ENCODE results near the gene SLCO2B1.

Gene SLCO2B1

GRCh38 chr11:75203138-75203537, 52.2 kb downstream of the SLCO2B1 start:
- no peaks in the 10 kb centered on the region for H3K79me2 ChIP-seq (ENCODE audit: control insufficient read depth, insufficient read depth, low read length, unreplicated experiment)
- H3K27me3 ChIP-seq (ENCODE audit: insufficient read depth, low read length): peaks cover 48% of the 10 kb centered on the region
- no peak overlapping the region for H3K4me3 ChIP-seq (ENCODE audit: low read depth, low read length)
- H3K4me1 ChIP-seq (ENCODE audit: control insufficient read depth, insufficient read depth, low read length, unreplicated experiment): no peaks in the 10 kb centered on the region
- no peak overlapping the region for H3K27ac ChIP-seq (ENCODE audit: low read depth, low read length)
- H2AFZ ChIP-seq (ENCODE audit: low read length, unreplicated experiment): no peak overlapping the region
- H3K36me3 ChIP-seq (ENCODE audit: insufficient read depth, low read length): no peaks in the 10 kb centered on the region

DNA sequence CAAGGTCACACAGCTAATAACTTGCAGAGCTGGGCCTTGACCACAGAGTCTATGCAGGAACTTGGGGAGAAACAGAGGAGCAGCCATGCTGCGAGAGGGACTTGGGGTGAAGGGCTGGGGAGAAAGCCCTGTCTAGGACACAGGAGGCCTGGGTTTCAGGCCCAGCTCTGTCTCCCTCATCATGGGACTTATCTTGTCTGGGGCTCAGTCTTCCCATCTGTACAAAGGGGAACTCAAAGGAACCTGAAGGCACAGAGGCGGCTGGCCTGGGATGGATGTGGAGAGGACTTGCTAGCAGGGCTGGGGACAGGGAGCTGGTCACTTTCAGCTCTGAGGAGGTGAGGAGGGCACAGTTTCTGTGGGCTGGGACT, 52.7 kb downstream of the SLCO2B1 start:
- Histone ChIP-seq H3K4me3 (ENCODE audit: low read depth, low read length) (no peak overlapping the region), H3K79me2 (ENCODE audit: control insufficient read depth, insufficient read depth, low read length, unreplicated experiment) (no peaks in the 10 kb centered on the region), H3K36me3 (ENCODE audit: insufficient read depth, low read length) (no peaks in the 10 kb centered on the region), H3K27ac (ENCODE audit: low read depth, low read length) (no peak overlapping the region), H3K4me1 (ENCODE audit: control insufficient read depth, insufficient read depth, low read length, unreplicated experiment) (no peaks in the 10 kb centered on the region), H3K27me3 (ENCODE audit: insufficient read depth, low read length) (peaks cover 52% of the 10 kb centered on the region), H2AFZ (ENCODE audit: low read length, unreplicated experiment) (no peak overlapping the region)

- H3K4me3 ChIP-seq (ENCODE audit: low read depth, low read length): no peak overlapping the region
- H3K27ac ChIP-seq (ENCODE audit: low read depth, low read length): no peak overlapping the region
- no peaks in the 10 kb centered on the region for H3K4me1 ChIP-seq (ENCODE audit: control insufficient read depth, insufficient read depth, low read length, unreplicated experiment)
- H3K36me3 ChIP-seq (ENCODE audit: insufficient read depth, low read length): no peaks in the 10 kb centered on the region
- no peaks in the 10 kb centered on the region for H3K79me2 ChIP-seq (ENCODE audit: control insufficient read depth, insufficient read depth, low read length, unreplicated experiment)
- H2AFZ ChIP-seq (ENCODE audit: low read length, unreplicated experiment): no peak overlapping the region
- H3K27me3 ChIP-seq (ENCODE audit: insufficient read depth, low read length): peaks cover 54% of the 10 kb centered on the region
Measured at GRCh38 chr11:75204012-75204674, 53.2 kb downstream of the SLCO2B1 start.

GRCh38 chr11:75204685-75205563, 54.0 kb downstream of the SLCO2B1 start:
- no peaks in the 10 kb centered on the region for H3K4me1 ChIP-seq (ENCODE audit: control insufficient read depth, insufficient read depth, low read length, unreplicated experiment)
- no peak overlapping the region for H3K4me3 ChIP-seq (ENCODE audit: low read depth, low read length)
- peaks cover 54% of the 10 kb centered on the region for H3K27me3 ChIP-seq (ENCODE audit: insufficient read depth, low read length)
- no peak overlapping the region for H2AFZ ChIP-seq (ENCODE audit: low read length, unreplicated experiment)
- H3K79me2 ChIP-seq (ENCODE audit: control insufficient read depth, insufficient read depth, low read length, unreplicated experiment): no peaks in the 10 kb centered on the region
- H3K27ac ChIP-seq (ENCODE audit: low read depth, low read length): no peak overlapping the region
- H3K36me3 ChIP-seq (ENCODE audit: insufficient read depth, low read length): no peaks in the 10 kb centered on the region

- no peaks in the 10 kb centered on the region for H3K79me2 ChIP-seq (ENCODE audit: control insufficient read depth, insufficient read depth, low read length, unreplicated experiment)
- no peak overlapping the region for H3K27ac ChIP-seq (ENCODE audit: low read depth, low read length)
- H2AFZ ChIP-seq (ENCODE audit: low read length, unreplicated experiment): no peak overlapping the region
- no peak overlapping the region for H3K4me3 ChIP-seq (ENCODE audit: low read depth, low read length)
- H3K27me3 ChIP-seq (ENCODE audit: insufficient read depth, low read length): peaks cover 53% of the 10 kb centered on the region
- no peaks in the 10 kb centered on the region for H3K36me3 ChIP-seq (ENCODE audit: insufficient read depth, low read length)
- H3K4me1 ChIP-seq (ENCODE audit: control insufficient read depth, insufficient read depth, low read length, unreplicated experiment): no peaks in the 10 kb centered on the region
Measured at GRCh38 chr11:75205564-75206020, 54.7 kb downstream of the SLCO2B1 start.

DNA sequence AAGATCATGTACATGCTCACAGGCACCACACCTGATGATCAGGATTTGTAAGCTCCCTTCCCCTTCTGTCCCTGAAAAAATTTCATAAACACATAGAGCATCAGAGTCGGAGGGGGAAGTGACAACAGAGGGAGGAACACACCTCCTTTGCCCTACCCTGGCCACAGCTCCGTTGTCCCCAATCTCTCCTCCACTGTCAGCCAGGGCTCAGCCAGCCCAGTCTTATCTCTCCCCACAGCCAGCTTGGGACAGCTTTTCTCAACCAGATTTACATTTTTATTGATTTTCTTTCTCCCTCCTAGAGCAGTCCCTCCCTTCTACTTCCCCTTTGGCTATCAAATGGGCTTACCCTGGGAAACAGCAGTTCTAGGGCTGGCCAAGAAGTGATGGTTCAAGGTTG, 57.5 kb downstream of the SLCO2B1 start:
- Histone ChIP-seq H3K79me2 (ENCODE audit: control insufficient read depth, insufficient read depth, low read length, unreplicated experiment) (no peaks in the 10 kb centered on the region), H3K36me3 (ENCODE audit: insufficient read depth, low read length) (no peaks in the 10 kb centered on the region), H3K27ac (ENCODE audit: low read depth, low read length) (no peak overlapping the region), H3K27me3 (ENCODE audit: insufficient read depth, low read length) (peaks cover 67% of the 10 kb centered on the region), H3K4me1 (ENCODE audit: control insufficient read depth, insufficient read depth, low read length, unreplicated experiment) (no peaks in the 10 kb centered on the region), H3K4me3 (ENCODE audit: low read depth, low read length) (no peak overlapping the region), H2AFZ (ENCODE audit: low read length, unreplicated experiment) (no peak overlapping the region)

- no peaks in the 10 kb centered on the region for H3K79me2 ChIP-seq (ENCODE audit: control insufficient read depth, insufficient read depth, low read length, unreplicated experiment)
Measured at GRCh38 chr11:75212411-75212810, 61.5 kb downstream of the SLCO2B1 start.

DNA sequence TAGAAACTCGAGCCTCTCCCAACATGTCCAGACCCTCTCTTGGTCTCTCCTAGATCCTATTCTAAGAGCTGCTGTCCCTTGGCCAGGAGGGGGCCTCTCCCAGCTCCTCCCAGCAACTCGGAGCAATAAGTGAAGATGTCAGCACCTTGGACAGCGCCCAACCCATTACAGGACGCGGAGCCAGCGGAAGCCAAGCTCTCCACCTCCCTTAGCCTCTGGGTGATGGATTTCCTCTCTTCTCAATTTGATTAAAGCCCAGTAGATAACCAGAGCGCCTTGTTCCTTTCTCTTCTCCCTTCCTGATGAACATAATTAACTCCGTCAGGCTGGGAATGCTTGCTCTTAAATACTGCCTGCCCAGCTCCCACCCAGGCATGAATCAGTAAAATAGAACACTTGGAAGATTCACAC, 63.5 kb downstream of the SLCO2B1 start:
- no peak overlapping the region for H2AFZ ChIP-seq (ENCODE audit: low read length, unreplicated experiment)
- peaks cover 82% of the 10 kb centered on the region for H3K27me3 ChIP-seq (ENCODE audit: insufficient read depth, low read length)
- H3K4me3 ChIP-seq (ENCODE audit: low read depth, low read length): no peak overlapping the region
- no peak overlapping the region for H3K27ac ChIP-seq (ENCODE audit: low read depth, low read length)
- H3K79me2 ChIP-seq (ENCODE audit: control insufficient read depth, insufficient read depth, low read length, unreplicated experiment): no peaks in the 10 kb centered on the region
- H3K36me3 ChIP-seq (ENCODE audit: insufficient read depth, low read length): no peaks in the 10 kb centered on the region
- no peaks in the 10 kb centered on the region for H3K4me1 ChIP-seq (ENCODE audit: control insufficient read depth, insufficient read depth, low read length, unreplicated experiment)

More at GRCh38 chr11:75212411-75212810, 61.5 kb downstream of the SLCO2B1 start:
- H2AFZ ChIP-seq (ENCODE audit: low read length, unreplicated experiment): no peak overlapping the region
- no peaks in the 10 kb centered on the region for H3K4me1 ChIP-seq (ENCODE audit: control insufficient read depth, insufficient read depth, low read length, unreplicated experiment)
- H3K4me3 ChIP-seq (ENCODE audit: low read depth, low read length): no peak overlapping the region
- H3K27ac ChIP-seq (ENCODE audit: low read depth, low read length): no peak overlapping the region
- peaks cover 83% of the 10 kb centered on the region for H3K27me3 ChIP-seq (ENCODE audit: insufficient read depth, low read length)
- H3K36me3 ChIP-seq (ENCODE audit: insufficient read depth, low read length): no peaks in the 10 kb centered on the region

DNA sequence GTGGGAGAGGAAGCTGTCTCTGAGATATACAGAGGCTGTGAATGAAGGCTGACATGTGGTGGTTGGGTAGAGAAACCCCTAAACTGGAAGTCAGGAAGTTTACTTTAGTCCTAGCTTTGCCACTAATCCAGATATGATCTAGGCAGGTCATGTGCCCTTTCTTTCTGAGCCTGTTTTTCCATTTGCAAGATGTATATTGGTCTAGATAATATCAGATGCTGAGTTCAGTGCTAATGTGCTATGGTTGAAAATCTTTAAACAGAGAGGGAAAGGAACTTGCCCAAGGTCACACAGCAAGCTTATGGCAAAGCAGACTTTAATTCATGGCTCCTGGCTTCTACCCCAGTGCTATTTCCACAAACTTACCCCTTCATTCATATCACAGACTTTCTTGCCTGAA, 63.9 kb downstream of the SLCO2B1 start:
- peaks cover 80% of the 10 kb centered on the region for H3K27me3 ChIP-seq (ENCODE audit: insufficient read depth, low read length)
- no peaks in the 10 kb centered on the region for H3K36me3 ChIP-seq (ENCODE audit: insufficient read depth, low read length)
- H2AFZ ChIP-seq (ENCODE audit: low read length, unreplicated experiment): no peak overlapping the region
- no peak overlapping the region for H3K27ac ChIP-seq (ENCODE audit: low read depth, low read length)
- H3K4me3 ChIP-seq (ENCODE audit: low read depth, low read length): no peak overlapping the region
- H3K79me2 ChIP-seq (ENCODE audit: control insufficient read depth, insufficient read depth, low read length, unreplicated experiment): no peaks in the 10 kb centered on the region
- H3K4me1 ChIP-seq (ENCODE audit: control insufficient read depth, insufficient read depth, low read length, unreplicated experiment): no peaks in the 10 kb centered on the region

DNA sequence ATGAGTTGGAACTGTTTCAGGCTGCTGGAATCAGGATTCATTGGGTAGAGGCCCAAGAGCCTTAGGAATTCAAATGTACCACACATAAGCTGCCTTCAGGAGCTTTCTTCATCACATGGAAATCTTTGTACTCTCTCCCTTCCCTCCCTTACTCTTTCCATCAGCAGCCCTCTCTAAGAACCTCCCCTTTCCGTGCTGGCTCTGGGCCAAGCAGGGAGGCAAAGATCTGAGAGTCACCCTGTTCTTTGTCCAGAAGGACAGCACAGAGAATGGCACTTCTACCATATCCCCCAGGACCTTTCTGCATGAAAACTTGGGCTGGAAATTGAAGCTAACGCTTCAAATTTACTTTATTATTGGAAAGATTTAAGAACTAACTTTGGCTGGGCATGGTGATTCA, 69.0 kb downstream of the SLCO2B1 start:
- no peak overlapping the region for H3K27ac ChIP-seq (ENCODE audit: low read depth, low read length)
- H3K4me3 ChIP-seq (ENCODE audit: low read depth, low read length): no peak overlapping the region
- no peaks in the 10 kb centered on the region for H3K36me3 ChIP-seq (ENCODE audit: insufficient read depth, low read length)
- H3K27me3 ChIP-seq (ENCODE audit: insufficient read depth, low read length): peaks cover 57% of the 10 kb centered on the region
- H3K4me1 ChIP-seq (ENCODE audit: control insufficient read depth, insufficient read depth, low read length, unreplicated experiment): no peaks in the 10 kb centered on the region
- H3K79me2 ChIP-seq (ENCODE audit: control insufficient read depth, insufficient read depth, low read length, unreplicated experiment): no peaks in the 10 kb centered on the region
- no peak overlapping the region for H2AFZ ChIP-seq (ENCODE audit: low read length, unreplicated experiment)

All from ACC112 (cell line).